GM21447 (cell line): ENCODE results near the gene ETS1.

Experiments
- ATAC-seq: cut with Tn5 transposase; IDR thresholded peaks from one replicate; pipeline ENCODE4 v1.9.1; 2021; ENCODE audit not compliant: unreplicated experiment

ETS1 gene

DNA sequence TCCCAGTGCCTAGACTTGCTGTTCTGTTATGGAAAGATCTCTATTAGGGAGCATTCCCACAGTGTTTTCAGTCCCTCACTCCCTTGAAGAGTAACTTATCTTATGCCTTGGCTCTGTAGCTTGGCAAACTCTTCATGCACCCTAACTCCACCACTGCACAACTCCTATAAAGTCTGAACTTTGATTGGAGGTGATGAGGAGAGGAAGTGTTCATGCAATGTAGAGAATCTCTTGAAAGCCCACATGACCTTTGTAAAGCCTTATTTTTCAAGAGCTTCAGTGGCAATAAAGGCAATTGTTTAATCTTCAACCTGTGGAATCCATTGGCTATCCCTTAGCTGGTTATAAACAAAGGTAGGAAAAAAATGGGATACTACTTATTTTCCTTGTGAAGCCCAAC is 176.2 kb downstream of the ETS1 start:
- no peak for ATAC-seq

DNA sequence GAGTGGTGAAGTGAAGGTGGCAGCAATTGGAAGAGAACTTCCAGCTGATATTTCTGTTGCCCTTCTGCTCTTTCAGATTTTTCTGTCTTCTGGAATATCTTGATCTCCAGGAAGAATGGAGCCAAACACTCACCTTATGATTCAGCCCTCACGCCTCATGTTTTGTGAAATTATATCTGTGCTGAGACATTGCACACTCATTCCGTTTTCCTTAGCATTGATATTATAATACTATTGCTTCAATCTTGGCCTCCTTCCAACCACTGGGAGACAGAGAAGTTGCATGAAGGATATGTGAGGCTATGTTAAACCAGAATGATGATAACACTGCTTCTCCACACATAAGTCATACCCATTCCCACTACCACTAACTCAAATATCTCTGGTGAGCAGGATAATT is 177.9 kb downstream of the ETS1 start:
- ATAC-seq = no peak
